ENCODE data around the gene CFAP299.

GRCh38 chr4:80486603-80487002 lies 151.1 kb downstream of the CFAP299 start:
- TF ChIP-seq POLR2A (IDR thresholded peaks at IDR 0.05; ENCODE audit: low read length) (no peak), GATA1 (IDR thresholded peaks at IDR 0.05; ENCODE audit: low read depth, low read length) (no peak)
